Activated CD4-positive, alpha-beta T cell treated with anti-CD3 and anti-CD28 coated beads, Interleukin-2, amount 10 ng/mL, durations not matched to agents 7 days and 5 days (primary cell): ENCODE data around the gene OPN1LW. TPM values are rescaled to one million over a fixed set of nuclear protein-coding genes. Genes with fewer than 3 reads are reported as not detected.

Source experiments
- CTCF ChIA-PET: fragments of 350-600 bp; sonication (Branson Sonifier 250); formaldehyde crosslinking; loops from one replicate; lab custom pipeline; 2021; ENCODE audit warnings: antibody characterized with exemption; lab: Charles Lee
- POLR2A ChIA-PET: fragments of 350-600 bp; sonication (Branson Sonifier 250); formaldehyde crosslinking; loops from one replicate; lab custom pipeline; 2021; ENCODE audit warnings: antibody characterized with exemption; lab: Charles Lee
- DNase-seq: peaks from one replicate; pipeline ENCODE4 v3.0.0-alpha.2; 2020
- H3K27ac Mint-ChIP-seq: one replicate; pipeline ENCODE4 v1.8.0; 2021; ENCODE audit warnings: mild to moderate bottlenecking, moderate library complexity, mixed read lengths
- H3K27me3 Mint-ChIP-seq: one replicate; pipeline ENCODE4 v1.8.0; 2021; ENCODE audit warnings: mixed read lengths
- H3K36me3 Mint-ChIP-seq: one replicate; pipeline ENCODE4 v1.8.0; 2021; ENCODE audit warnings: low read depth, mixed read lengths
- H3K4me1 Mint-ChIP-seq: one replicate; pipeline ENCODE4 v1.8.0; 2021; ENCODE audit warnings: mixed read lengths
- H3K4me3 Mint-ChIP-seq: one replicate; pipeline ENCODE4 v1.8.0; 2021; ENCODE audit warnings: mild to moderate bottlenecking, moderate library complexity, mixed read lengths
- H3K9me3 Mint-ChIP-seq: one replicate; pipeline ENCODE4 v1.8.0; 2021; ENCODE audit warnings: mixed read lengths
- total RNA-seq, 2 experiments: library from RNA; stranded (reverse); gene quantifications; one replicate each; pipeline ENCODE4 v1.2.3, GENCODE V29; 2021

The OPN1LW gene
- total RNA-seq, 2 experiments from 2014 or later: not detected

DNA sequence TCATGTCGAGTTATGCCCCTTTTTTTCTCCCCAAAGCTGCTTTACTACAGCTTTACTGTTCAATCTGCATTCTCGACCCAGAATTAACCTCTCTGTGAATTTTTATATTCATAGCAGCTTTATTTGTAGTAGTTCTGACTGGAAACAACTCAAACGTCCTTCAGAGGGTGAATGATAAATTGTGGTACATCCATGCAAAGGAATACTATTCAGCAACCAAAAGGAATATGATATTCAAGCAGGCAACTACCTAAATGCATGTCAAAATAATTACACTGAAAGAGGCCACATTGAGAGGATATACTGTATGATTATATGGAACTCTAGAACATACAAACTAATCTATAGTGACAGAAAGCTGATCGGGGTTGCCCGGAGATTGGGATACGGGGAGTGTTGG, 26.5 kb upstream of the OPN1LW start:
- H3K27ac Mint-ChIP-seq: no peak overlapping the region
- no peaks in the 10 kb centered on the region for H3K9me3 Mint-ChIP-seq
- no peaks in the 10 kb centered on the region for H3K36me3 Mint-ChIP-seq
- no peaks in the 10 kb centered on the region for H3K27me3 Mint-ChIP-seq
- no peak overlapping the region for H3K4me3 Mint-ChIP-seq
- DNase-seq: no peak
- H3K4me1 Mint-ChIP-seq: peaks cover 15% of the 10 kb centered on the region
- ChIA-PET CTCF (interaction anchor here (0.6 to 1.3 kb wide), 2 partner anchors 10 to 18 kb away, joined by 3 to 6 read pairs; no protein-coding TSS in a partner anchor), POLR2A (no interaction called here)

DNA sequence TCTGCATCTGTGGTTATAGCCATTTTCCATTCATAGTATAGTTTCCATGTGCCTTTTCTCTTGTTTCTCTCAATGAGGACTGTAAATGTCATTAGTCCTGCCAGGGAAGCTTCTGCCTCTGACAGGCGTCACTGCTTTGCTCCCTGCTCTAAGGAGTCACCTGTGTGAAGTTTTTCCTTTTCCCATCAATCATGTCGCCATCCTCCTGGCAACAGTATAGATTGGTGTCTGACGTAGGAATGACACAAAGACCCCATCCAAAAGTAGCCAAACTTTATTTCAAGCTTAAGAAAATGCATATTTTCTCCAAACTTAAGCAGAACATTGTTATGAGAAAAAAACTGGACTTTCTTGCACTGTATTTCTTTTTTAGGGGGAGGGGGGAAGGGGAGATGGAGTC, 23.5 kb upstream of the OPN1LW start:
- Mint-ChIP-seq H3K27ac (no peak overlapping the region), H3K9me3 (no peaks in the 10 kb centered on the region), H3K4me3 (no peak overlapping the region), H3K27me3 (no peaks in the 10 kb centered on the region), H3K36me3 (no peaks in the 10 kb centered on the region), H3K4me1 (peaks cover 35% of the 10 kb centered on the region)
- no peak for DNase-seq
- ChIA-PET POLR2A (no interaction called here), CTCF (no interaction called here)

DNA sequence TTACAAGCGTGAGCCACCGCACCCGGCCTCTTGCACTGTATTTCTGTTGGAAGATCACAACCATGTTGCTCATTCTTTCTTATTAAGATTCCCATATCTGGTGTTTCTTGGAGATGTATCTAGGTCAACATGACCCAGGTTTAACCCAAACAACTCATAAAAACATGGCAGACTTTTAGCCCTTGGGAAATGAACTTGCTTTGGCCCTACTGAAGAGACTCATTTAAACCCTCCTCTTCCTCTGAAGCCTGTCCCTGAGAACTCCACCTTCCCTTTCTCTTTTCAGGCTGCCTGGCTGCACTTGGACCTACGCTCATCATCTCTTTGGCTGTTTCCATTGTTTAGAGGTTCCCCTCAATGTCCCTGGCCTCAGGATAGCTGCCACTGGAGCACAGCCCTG, 22.8 kb upstream of the OPN1LW start:
- POLR2A ChIA-PET: no interaction called here
- no peak overlapping the region for H3K4me3 Mint-ChIP-seq
- no peaks in the 10 kb centered on the region for H3K36me3 Mint-ChIP-seq
- H3K27me3 Mint-ChIP-seq: no peaks in the 10 kb centered on the region
- DNase-seq: no peak
- peaks cover 39% of the 10 kb centered on the region for H3K4me1 Mint-ChIP-seq
- H3K9me3 Mint-ChIP-seq: no peaks in the 10 kb centered on the region
- H3K27ac Mint-ChIP-seq: no peak overlapping the region
- CTCF ChIA-PET: no interaction called here

DNA sequence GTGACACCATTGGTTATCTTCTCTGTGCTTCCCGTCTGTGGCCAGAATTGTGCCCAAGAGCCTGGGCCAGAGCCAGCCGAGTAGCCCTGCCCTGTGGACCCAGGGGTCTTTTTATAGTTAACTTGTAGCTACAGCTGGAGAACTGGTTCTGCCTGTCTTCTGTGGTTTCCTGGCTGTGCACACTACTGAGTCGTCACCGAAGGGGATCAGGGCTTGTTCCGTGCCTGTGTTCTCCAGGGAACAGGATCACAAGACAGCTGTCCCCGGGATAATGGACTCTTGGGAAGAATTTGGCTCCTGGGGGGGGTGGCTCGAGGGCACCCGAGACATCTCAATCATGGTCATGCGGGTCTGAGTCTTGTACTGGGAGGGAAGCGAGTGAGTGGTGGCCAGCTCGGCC, 22.1 kb upstream of the OPN1LW start:
- H3K4me1 Mint-ChIP-seq: peaks cover 39% of the 10 kb centered on the region
- CTCF ChIA-PET: interaction anchor here (1.3 to 1.5 kb wide), 2 partner anchors 16 to 24 kb away, joined by 3 to 8 read pairs; no protein-coding TSS in a partner anchor

DNA sequence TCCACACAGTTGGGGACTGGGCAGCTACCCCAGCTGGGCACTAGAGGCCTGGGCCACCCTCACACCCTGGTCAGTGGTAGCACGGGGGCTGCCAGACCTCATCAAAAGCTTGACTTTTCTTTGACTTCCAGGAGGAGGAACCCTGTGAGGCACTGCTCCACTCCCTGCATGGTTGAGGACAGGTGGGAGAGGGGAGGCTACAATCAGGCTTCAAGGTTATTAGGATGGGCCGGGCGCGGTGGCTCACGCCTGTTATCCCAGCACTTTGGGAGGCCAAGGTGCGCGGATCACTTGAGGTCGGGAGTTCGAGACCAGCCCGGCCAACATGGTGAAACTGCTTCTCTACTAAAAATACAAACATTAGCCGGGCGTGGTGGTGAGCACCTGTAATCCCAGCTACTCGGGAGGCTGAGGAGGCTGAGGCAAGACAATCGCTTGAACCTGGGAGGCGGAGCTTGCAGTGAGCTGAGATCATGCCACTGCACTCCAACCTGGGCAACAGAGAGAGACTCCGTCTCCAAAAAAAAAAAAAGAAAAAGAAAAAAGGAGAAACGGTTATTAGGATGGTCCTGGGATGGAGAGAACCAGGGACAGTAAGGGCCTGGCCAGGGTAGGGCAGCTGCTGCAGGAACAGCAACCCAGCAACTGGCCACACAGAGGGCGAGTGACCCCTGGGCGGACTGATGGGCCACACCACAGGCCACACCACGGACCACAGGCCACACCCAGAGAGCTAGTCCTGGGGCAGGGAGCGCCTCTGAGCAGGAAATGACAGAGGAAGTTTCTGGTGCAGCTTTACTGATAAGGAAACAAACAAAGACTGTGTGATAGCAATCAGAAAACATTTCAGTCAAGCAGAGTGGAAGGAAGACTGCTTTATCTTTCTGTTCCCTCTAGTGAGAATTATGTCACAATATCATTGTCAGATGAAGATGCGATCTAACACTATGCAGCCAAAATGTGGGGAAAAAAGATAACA, 20.5 kb upstream of the OPN1LW start:
- H3K4me3 Mint-ChIP-seq: no peak overlapping the region
- H3K27ac Mint-ChIP-seq: peak overlapping the region; percentile 85
- H3K27me3 Mint-ChIP-seq: no peaks in the 10 kb centered on the region
- H3K9me3 Mint-ChIP-seq: no peaks in the 10 kb centered on the region
- H3K36me3 Mint-ChIP-seq: no peaks in the 10 kb centered on the region
- CTCF ChIA-PET: interaction anchor here (1.5 to 1.6 kb wide), 2 partner anchors 14 to 185 kb away, joined by 3 to 8 read pairs; no protein-coding TSS in a partner anchor
- peaks cover 39% of the 10 kb centered on the region for H3K4me1 Mint-ChIP-seq
- peak; percentile 62 for DNase-seq
- POLR2A ChIA-PET: no interaction called here

More for the DNA sequence above, 22.1 kb upstream of the OPN1LW start:
- Mint-ChIP-seq H3K9me3 (no peaks in the 10 kb centered on the region), H3K36me3 (no peaks in the 10 kb centered on the region), H3K27ac (no peak overlapping the region), H3K4me3 (no peak overlapping the region), H3K27me3 (no peaks in the 10 kb centered on the region)
- DNase-seq: no peak
- POLR2A ChIA-PET: no interaction called here

DNA sequence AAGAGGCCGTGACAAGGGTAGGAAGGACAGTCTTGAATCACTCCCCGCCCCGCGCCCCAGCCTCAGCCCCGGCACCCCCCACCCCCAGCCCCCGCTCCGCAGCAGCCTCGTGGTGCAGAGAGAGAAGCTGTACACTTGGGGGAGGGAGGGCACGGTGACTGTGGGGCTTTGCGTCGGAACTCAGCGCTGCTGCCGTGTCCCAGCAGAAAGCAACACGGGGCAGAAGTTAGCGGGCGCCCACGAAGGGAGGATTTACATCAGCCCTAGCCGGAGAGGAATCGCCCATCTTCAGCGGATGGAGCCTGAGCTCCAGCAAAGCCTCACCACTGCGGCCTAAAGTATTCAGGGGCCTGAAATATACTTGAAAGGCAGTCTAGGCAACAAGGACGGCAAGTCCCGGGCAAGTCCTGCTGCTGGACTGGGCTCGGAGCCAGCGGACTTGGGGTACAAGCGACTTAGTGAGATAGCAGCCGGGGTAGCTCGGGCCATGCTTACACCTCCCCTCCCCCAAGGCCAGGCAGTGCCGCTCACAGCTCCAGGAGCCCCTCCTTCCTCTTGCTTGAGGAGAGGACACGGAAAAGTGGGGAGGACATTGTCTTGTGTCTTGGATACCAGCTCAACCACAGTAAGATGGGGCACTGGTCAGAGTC, 18.5 kb upstream of the OPN1LW start:
- POLR2A ChIA-PET: interaction anchor here (0.6 kb wide), 1 partner anchor 158 kb away, joined by 4 read pairs; no protein-coding TSS in a partner anchor
- CTCF ChIA-PET: no interaction called here
- Mint-ChIP-seq H3K9me3 (no peaks in the 10 kb centered on the region), H3K4me1 (peaks cover 33% of the 10 kb centered on the region), H3K36me3 (no peaks in the 10 kb centered on the region), H3K27ac (no peak overlapping the region), H3K4me3 (no peak overlapping the region), H3K27me3 (no peaks in the 10 kb centered on the region)
- no peak for DNase-seq

DNA sequence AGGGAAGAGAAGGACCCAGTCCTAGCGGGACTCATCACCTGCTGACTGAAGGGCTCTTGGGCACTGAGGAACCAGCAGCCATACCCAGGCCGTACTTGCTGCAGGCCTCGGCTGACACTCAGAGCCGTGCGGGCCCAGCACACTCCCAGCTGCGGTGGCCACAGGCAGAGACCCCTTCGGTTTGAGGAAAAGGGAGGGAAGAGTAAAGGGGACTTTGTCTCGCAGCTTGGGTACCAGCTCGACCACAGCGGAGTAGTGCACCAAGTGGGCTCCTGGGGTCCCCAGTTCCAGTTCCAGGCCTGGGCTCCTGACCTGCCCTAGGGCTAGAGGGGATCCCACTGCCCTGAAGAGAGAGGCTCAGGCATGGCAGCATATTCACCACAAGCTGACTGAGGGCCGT, 17.9 kb upstream of the OPN1LW start:
- Mint-ChIP-seq H3K4me3 (no peak overlapping the region), H3K4me1 (peaks cover 33% of the 10 kb centered on the region), H3K27ac (no peak overlapping the region), H3K36me3 (no peaks in the 10 kb centered on the region), H3K9me3 (no peaks in the 10 kb centered on the region), H3K27me3 (no peaks in the 10 kb centered on the region)
- ChIA-PET CTCF (no interaction called here), POLR2A (no interaction called here)
- no peak for DNase-seq

DNA sequence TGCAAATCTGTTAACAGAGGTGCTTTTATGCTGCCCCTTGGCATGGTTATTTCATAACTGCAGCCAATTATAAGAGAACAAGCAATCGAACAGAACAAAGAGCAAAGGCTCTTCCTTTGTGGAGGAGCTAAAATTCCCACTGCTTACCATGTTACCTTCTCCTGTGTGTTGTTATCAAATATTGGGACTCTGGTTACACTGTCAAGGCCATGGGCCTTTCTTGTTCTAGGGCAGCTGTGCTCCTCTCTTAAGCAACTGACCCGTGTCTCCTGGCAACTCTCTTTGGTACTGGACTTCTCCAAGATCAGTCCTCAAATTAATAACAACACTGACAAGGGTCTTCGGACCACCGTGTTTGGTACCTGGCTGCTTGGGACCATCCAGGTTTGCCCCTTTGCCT, 12.1 kb upstream of the OPN1LW start:
- CTCF ChIA-PET: no interaction called here
- no peaks in the 10 kb centered on the region for H3K27me3 Mint-ChIP-seq
- no peaks in the 10 kb centered on the region for H3K9me3 Mint-ChIP-seq
- no peak for DNase-seq
- POLR2A ChIA-PET: no interaction called here
- peaks cover 19% of the 10 kb centered on the region for H3K4me1 Mint-ChIP-seq
- H3K27ac Mint-ChIP-seq: no peak overlapping the region
- H3K36me3 Mint-ChIP-seq: no peaks in the 10 kb centered on the region
- H3K4me3 Mint-ChIP-seq: no peak overlapping the region

DNA sequence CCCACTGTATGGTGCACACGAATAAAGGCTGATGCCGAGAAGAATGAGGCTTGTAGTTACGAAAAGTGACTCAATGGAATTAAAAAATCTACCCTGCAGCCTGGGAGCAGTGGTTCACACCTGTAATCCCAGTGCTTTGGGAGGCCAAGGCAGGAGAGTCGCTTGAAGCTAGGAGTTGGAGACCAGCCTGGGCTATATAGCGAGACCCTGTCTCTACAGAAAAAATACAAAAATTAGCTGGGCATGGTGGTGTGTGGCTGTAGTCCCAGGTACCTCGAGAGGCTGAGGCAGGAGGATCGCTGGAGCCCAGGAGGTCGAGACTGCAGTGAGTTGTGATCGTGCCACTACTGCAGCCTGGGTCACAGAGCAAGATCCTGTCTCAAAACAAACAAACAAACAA, 11.7 kb upstream of the OPN1LW start:
- Mint-ChIP-seq H3K4me3 (no peak overlapping the region), H3K36me3 (no peaks in the 10 kb centered on the region), H3K27ac (no peak overlapping the region), H3K27me3 (no peaks in the 10 kb centered on the region), H3K9me3 (no peaks in the 10 kb centered on the region), H3K4me1 (peaks cover 19% of the 10 kb centered on the region)
- ChIA-PET CTCF (no interaction called here), POLR2A (no interaction called here)
- no peak for DNase-seq

DNA sequence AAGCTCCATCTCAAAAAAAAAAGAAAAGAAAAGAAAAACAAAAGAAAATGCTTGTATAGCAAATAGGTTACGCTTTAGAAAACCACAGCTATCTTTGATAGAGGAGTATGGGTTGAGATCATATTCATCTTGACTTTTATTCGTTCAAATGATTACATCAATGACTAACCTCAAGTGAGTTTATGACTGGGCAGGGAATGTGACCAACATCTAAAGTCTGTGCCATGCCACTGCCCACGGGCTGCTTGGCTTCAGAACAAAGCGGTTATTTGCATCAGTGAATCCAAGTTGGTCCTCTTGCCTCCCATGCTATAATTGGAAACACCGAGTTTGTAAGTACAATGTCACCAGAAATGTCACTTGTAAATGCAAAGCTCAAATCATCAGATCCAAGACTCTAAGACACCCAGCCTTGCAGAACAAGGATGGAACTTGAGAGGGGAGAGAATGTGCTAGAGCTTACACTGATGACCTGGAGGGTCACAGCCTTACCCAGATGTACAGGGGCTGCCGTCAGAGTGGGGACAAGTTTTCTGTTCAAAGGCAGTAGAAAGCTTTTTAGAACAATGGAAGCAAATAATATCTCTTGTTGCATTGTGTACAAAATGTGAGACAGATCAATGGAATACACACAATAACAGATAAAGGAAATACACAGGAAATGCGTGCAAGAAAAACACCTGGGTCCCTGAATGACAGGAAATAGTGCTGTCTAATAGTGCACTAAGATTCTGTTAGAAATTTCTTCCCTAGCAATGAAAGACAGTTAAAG, 8.4 kb upstream of the OPN1LW start:
- DNase-seq: peak; percentile 17
- Mint-ChIP-seq H3K36me3 (no peaks in the 10 kb centered on the region), H3K4me3 (peak overlapping the region; percentile 67), H3K4me1 (peaks cover 28% of the 10 kb centered on the region), H3K27me3 (peaks cover 2% of the 10 kb centered on the region), H3K27ac (peak overlapping the region; percentile 94), H3K9me3 (no peaks in the 10 kb centered on the region)
- ChIA-PET POLR2A (interaction anchor here (0.7 kb wide), 1 partner anchor 33 kb away, joined by 3 read pairs; no protein-coding TSS in a partner anchor), CTCF (interaction anchor here (0.6 to 1.4 kb wide), 2 partner anchors 18 to 351 kb away, joined by 3 to 6 read pairs; no protein-coding TSS in a partner anchor)

DNA sequence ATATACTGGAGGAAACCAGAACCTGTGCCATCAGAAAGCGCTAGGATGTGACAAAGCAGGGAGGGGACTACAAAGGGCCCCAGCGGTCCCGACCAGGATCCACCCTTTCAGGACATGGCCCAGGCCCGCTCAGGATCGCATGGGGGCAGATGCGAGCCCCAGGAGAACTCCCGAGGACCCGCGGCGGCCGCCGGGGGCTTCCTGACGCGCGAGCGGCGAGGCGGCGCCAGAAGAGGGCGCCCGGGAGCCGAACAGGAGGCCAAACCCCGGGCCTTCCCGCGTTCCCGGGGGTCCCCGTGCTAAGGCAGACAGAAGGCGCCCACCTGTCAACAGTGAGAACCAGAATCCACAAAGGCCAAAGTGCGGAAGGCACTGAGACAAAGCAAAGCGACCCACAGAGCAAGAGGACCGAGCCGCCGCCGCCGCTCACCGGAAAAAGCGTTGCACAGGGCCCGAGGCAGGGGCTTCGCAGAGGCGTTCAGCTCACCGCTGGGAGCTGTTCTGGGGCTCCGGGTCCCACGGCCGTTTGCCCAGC, 7.3 kb upstream of the OPN1LW start:
- peak overlapping the region; percentile 67 for H3K4me3 Mint-ChIP-seq
- no peaks in the 10 kb centered on the region for H3K36me3 Mint-ChIP-seq
- ChIA-PET CTCF (interaction anchor here (0.6 to 2.0 kb wide), 4 partner anchors 14 to 397 kb away, joined by 3 to 8 read pairs (median 4); no protein-coding TSS in a partner anchor), POLR2A (no interaction called here)
- H3K4me1 Mint-ChIP-seq: peaks cover 28% of the 10 kb centered on the region
- H3K27ac Mint-ChIP-seq: peak overlapping the region; percentile 94
- DNase-seq: peak; percentile 62
- no peaks in the 10 kb centered on the region for H3K9me3 Mint-ChIP-seq
- peaks cover 2% of the 10 kb centered on the region for H3K27me3 Mint-ChIP-seq

DNA sequence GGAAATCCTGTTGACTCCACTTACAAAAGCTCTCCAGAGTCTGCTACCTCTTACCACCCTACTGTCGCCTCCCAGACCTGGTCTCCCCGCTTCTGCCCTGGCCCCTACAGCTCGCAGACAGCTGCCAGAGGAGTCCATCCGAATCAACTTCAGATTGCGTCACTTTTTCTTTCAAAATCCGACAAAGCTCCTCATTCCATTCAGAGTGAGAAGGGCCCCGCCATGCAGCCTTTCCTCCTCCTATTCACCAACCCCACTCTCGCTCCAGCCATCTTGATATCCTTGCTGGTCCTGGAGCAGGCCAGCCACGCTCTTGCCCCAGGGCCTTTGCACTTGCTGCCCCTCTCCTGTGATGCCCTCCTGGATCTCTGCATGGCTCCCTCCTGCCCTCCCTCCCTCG, 5.2 kb upstream of the OPN1LW start:
- Mint-ChIP-seq H3K27ac (no peak overlapping the region), H3K27me3 (peaks cover 2% of the 10 kb centered on the region), H3K4me1 (peaks cover 28% of the 10 kb centered on the region), H3K4me3 (no peak overlapping the region), H3K36me3 (no peaks in the 10 kb centered on the region), H3K9me3 (no peaks in the 10 kb centered on the region)
- CTCF ChIA-PET: interaction anchor here (2.0 kb wide), 1 partner anchor 16 kb away, joined by 8 read pairs; no protein-coding TSS in a partner anchor
- DNase-seq: no peak
- POLR2A ChIA-PET: no interaction called here
